HepG2 (cell line): ENCODE results near the gene TOPBP1. TPM values are rescaled to one million over a fixed set of nuclear protein-coding genes. Genes with fewer than 3 reads are reported as not detected.
A peak's percentile ranks its signal among the peaks of the same experiment; 100 is the strongest.

Source experiments
- ATAC-seq: fragments of 200-7000 bp; cut with Tn5 transposase; 3 replicates; pipeline ENCODE4 v1.9.1; 2020; ENCODE audit warnings: mild to moderate bottlenecking, moderate library complexity
- BruUV-seq: library from RNA; stranded (reverse); fragments of 400-500 nt; replicated peaks from 2 replicates; lab custom pipeline; 2021; lab: Mats Ljungman, UMichigan
- CTCF ChIA-PET: fragments of 300-600 bp; formaldehyde crosslinking; extraction: SDS; loops from one replicate; lab custom pipeline; 2021; ENCODE audit warnings: low total read pairs, inconsistent platforms, low intra/inter-chr PET ratio; lab: Yijun Ruan, JAX
- POLR2A ChIA-PET: fragments of 350-600 bp; sonication (Branson Sonifier 250); formaldehyde crosslinking; loops from one replicate; lab custom pipeline; 2020; ENCODE audit warnings: antibody characterized with exemption, inconsistent platforms; lab: Yijun Ruan, JAX
- DNase-seq: peaks from one replicate; pipeline ENCODE4 v3.0.0-alpha.2; 2015; ENCODE audit warnings: low spot score
- FAIRE-seq: peaks from 3 replicates; lab custom pipeline; 2011; peaks lifted over from hg19 to GRCh38; lab: Jason Lieb, UNC
- H2AFZ ChIP-seq: one replicate; pipeline ENCODE4 v1.6.1; 2011; ENCODE audit warnings: low read length, inconsistent platforms
- H3K27ac ChIP-seq: fragments of 300-600 bp; 3 replicates; pipeline ENCODE4 v1.8.0; 2011; ENCODE audit warnings: mixed run types, mild to moderate bottlenecking, mixed read lengths, low read length, inconsistent platforms; ENCODE audit not compliant: insufficient read depth; ENCODE audit errors: extremely low read length
- H3K27me3 ChIP-seq, 2 experiments: fragments of 200-600 bp in 1 of 2; 2 replicates in 1 of 2; 3 replicates in 1 of 2; pipeline versions ENCODE4 v1.6.0 to v1.8.0; 2011; ENCODE audit warnings: low read length in 2 of 2, mild to moderate bottlenecking in 2 of 2, moderate library complexity in 2 of 2, inconsistent platforms in 1 of 2; ENCODE audit not compliant: insufficient read depth in 2 of 2, control insufficient read depth in 1 of 2
- H3K36me3 ChIP-seq, 2 experiments: fragments of 200-600 bp in 1 of 2; replicated peaks in 1 of 2; 2 replicates in 1 of 2; 3 replicates in 1 of 2; pipeline versions ENCODE4 v1.5.1 to v1.8.0; 2011; ENCODE audit warnings: low read length in 2 of 2, inconsistent platforms in 1 of 2; ENCODE audit not compliant: insufficient read depth in 2 of 2, control insufficient read depth in 1 of 2
- H3K4me1 ChIP-seq: 2 replicates; pipeline ENCODE4 v1.5.1; 2012; ENCODE audit warnings: low read length, inconsistent platforms; ENCODE audit not compliant: insufficient read depth
- H3K4me2 ChIP-seq: 2 replicates; pipeline ENCODE4 v1.6.0; 2011; ENCODE audit warnings: low read depth, low read length, inconsistent platforms
- H3K4me3 ChIP-seq, 3 experiments: fragments of 200-600 bp in 1 of 3; sonication (generic), shearing (Covaris generic) in 1 of 3; replicated peaks in 1 of 3; 2 replicates each; pipeline ENCODE4 v1.5.1; 2011 to 2016; ENCODE audit warnings: low read length in 3 of 3, inconsistent platforms in 2 of 3, low read depth in 2 of 3, mild to moderate bottlenecking in 2 of 3, control low read depth in 1 of 3, mixed read lengths in 1 of 3; ENCODE audit not compliant: insufficient read depth in 1 of 3
- H3K79me2 ChIP-seq: one replicate; pipeline ENCODE4 v1.6.1; 2011; ENCODE audit warnings: low read length, inconsistent platforms; ENCODE audit not compliant: insufficient read depth
- H3K9ac ChIP-seq: 2 replicates; pipeline ENCODE4 v1.6.0; 2011; ENCODE audit warnings: mild to moderate bottlenecking, low read depth, low read length, inconsistent platforms; ENCODE audit not compliant: insufficient read depth
- H3K9me3 ChIP-seq: 2 replicates; pipeline ENCODE4 v1.5.1; 2012; ENCODE audit warnings: mild to moderate bottlenecking, low read length
- H4K20me1 ChIP-seq: 2 replicates; pipeline ENCODE4 v1.6.0; 2011; ENCODE audit warnings: inconsistent platforms, mild to moderate bottlenecking, low read length, moderate library complexity; ENCODE audit not compliant: insufficient read depth
- HNF4A ChIP-seq: sonication (generic); formaldehyde crosslinking; IDR thresholded peaks from 2 replicates; pipeline ENCODE4 v1.4.0; 2020; ENCODE audit warnings: missing genetic modification reagents
- THRA ChIP-seq: sonication (generic); formaldehyde crosslinking; IDR thresholded peaks from 2 replicates; pipeline ENCODE4 v1.4.0; 2020; ENCODE audit warnings: missing genetic modification reagents, borderline replicate concordance
- ZFX ChIP-seq: sonication (generic); formaldehyde crosslinking; IDR thresholded peaks from 2 replicates; pipeline ENCODE4 v1.4.0; 2020; ENCODE audit warnings: mild to moderate bottlenecking, low read depth, missing genetic modification reagents, moderate library complexity
- WGBS: methylation state at CpG from one replicate; pipeline ENCODE4 v1.1.6; 2017; ENCODE audit warnings: low lambda C conversion rate; 5-methylcytosine and 5-hydroxymethylcytosine counted together
- in situ Hi-C: cut with HindIII; loops from 2 replicates; pipeline ENCODE4 v1.10.0; 2017; ENCODE audit warnings: low pct_unique_long_range_greater_than_20kb; ENCODE audit not compliant: extremely low pct_ligation_motif_present
- intact Hi-C: fragments of 100-400 bp; cut with micrococcal nuclease; formaldehyde crosslinking; loops from one replicate; pipeline ENCODE4 v1.10.0; 2022; ENCODE audit not compliant: unreplicated experiment
- polyA plus RNA-seq, 8 experiments: library from polyadenylated mRNA; depleted of rRNA in 3 of 8; stranded (reverse) in 7 of 8; unstranded in 1 of 8; fragments of >200 nt; fragmentation: Illumina TruSeq in 4 of 8; extraction: Trizol in 4 of 8; gene quantifications; 2 replicates each; pipeline versions ENCODE4 v1.2.1 to v1.2.3, GENCODE V29; 2011 to 2016; ENCODE audit warnings: low read depth in 4 of 8, missing spikeins in 1 of 8, mixed read lengths in 1 of 8; ENCODE audit not compliant: insufficient read depth in 1 of 8
- total RNA-seq, 5 experiments: library from RNA; depleted of rRNA; stranded (reverse); fragments of >200 nt; fragmentation: Illumina TruSeq; extraction: Trizol; gene quantifications; 2 replicates each; pipeline ENCODE4 v1.2.3, GENCODE V29; 2016; ENCODE audit warnings: low read depth in 1 of 5
- TF ChIP-seq, protein P1 (sequence below): sonication (generic); formaldehyde crosslinking; IDR thresholded peaks from 2 replicates; pipeline ENCODE4 v1.4.0; 2020; ENCODE audit warnings: mild to moderate bottlenecking, missing genetic modification reagents
- TF ChIP-seq, protein P2 (sequence below): IDR thresholded peaks from 2 replicates; pipeline ENCODE4 v1.6.1; 2016; ENCODE audit warnings: low read depth, borderline replicate concordance
- TF ChIP-seq, protein P3 (sequence below): IDR thresholded peaks from 2 replicates; pipeline ENCODE4 v1.6.1; 2016; ENCODE audit warnings: mild to moderate bottlenecking

TOPBP1 gene
- total and polyA plus RNA-seq, 2 of the 13 experiments (the other 11 are each of a cell fraction or from before 2014, with no cell fraction given): 24.3 to 42.9 TPM

GRCh38 chr3:133694288-133695268 is 32.8 kb upstream of the TOPBP1 start:
- TF ChIP-seq THRA (no peak), HNF4A (CRISPR knock-in tag) (peak; percentile 22; the same call in 1 of the 2 replicates), ZFX (CRISPR knock-in tag) (0 out of 2 replicates have a peak, but pooled peaks have one; percentile 14)
- in situ Hi-C loops: no loop called here
- DNase-seq (no peak), FAIRE-seq (no peak), ATAC-seq (peak; percentile 59)
- H3K4me2 ChIP-seq: peak overlapping the region; percentile 34; the same call in 1 of the 2 replicates
- no peaks in the 10 kb centered on the region for H3K79me2 ChIP-seq
- H3K36me3 ChIP-seq: no peaks in the 10 kb centered on the region
- BruUV-seq: no TSS peak
- no peak overlapping the region for H3K9ac ChIP-seq
- ChIA-PET POLR2A (interaction anchor here (1.3 to 3.5 kb wide), 4 partner anchors 10 to 51 kb away, joined by 4 to 11 read pairs (median 6); partner anchors contain the start of gene TF), CTCF (no interaction called here)
- WGBS: 65% methylated on average over 9 of the region's 9 CpGs
- peak overlapping the region in 1 of 3 experiments; percentile 31; a peak in 1 of 6 replicates for H3K4me3 ChIP-seq
- H2AFZ ChIP-seq: no peak overlapping the region
- H3K27ac ChIP-seq: no peak overlapping the region
- no peaks in the 10 kb centered on the region for H3K27me3 ChIP-seq
- intact Hi-C loops: no loop called here
- H3K4me1 ChIP-seq: peaks cover 50% of the 10 kb centered on the region
- no peaks in the 10 kb centered on the region for H4K20me1 ChIP-seq
- no peaks in the 10 kb centered on the region for H3K9me3 ChIP-seq

DNA sequence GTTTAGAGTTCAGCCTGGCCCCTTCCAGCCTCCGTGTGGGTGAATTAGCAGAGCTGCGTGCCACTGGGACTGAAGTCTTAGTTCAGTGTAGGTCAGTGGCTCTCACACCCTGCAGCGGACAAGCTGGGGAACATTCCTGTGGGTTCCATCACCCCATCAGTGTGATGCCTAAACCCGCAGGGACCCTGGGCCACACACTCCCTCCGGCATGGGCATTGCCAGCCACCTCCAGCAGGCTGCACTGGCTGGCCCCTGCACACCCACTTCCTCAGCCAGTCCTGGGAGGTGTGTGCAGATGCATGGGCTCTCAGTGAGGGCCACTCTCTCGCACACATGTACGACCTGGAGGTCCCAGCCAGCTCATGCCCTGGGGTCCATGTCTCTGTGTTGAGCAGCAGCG is 32.1 kb upstream of the TOPBP1 start:
- CTCF ChIA-PET: no interaction called here
- intact Hi-C loops: no loop called here
- no peak overlapping the region for H3K4me3 ChIP-seq
- no peaks in the 10 kb centered on the region for H3K27me3 ChIP-seq
- H3K27ac ChIP-seq: no peak overlapping the region
- no TSS peak for BruUV-seq
- FAIRE-seq (no peak), DNase-seq (no peak), ATAC-seq (peak; percentile 72)
- no peaks in the 10 kb centered on the region for H4K20me1 ChIP-seq
- no peaks in the 10 kb centered on the region for H3K79me2 ChIP-seq
- no peaks in the 10 kb centered on the region for H3K9me3 ChIP-seq
- 33% methylated on average over 5 of the region's 8 CpGs for WGBS
- no peaks in the 10 kb centered on the region for H3K36me3 ChIP-seq
- POLR2A ChIA-PET: interaction anchor here (2.0 to 3.5 kb wide), 2 partner anchors 11 to 52 kb away, joined by 5 to 11 read pairs; partner anchors contain the start of gene TF
- H3K4me1 ChIP-seq: peaks cover 50% of the 10 kb centered on the region
- no peak overlapping the region for H3K4me2 ChIP-seq
- H3K9ac ChIP-seq: no peak overlapping the region
- in situ Hi-C loops: no loop called here
- H2AFZ ChIP-seq: no peak overlapping the region
- TF ChIP-seq, protein P1, sequence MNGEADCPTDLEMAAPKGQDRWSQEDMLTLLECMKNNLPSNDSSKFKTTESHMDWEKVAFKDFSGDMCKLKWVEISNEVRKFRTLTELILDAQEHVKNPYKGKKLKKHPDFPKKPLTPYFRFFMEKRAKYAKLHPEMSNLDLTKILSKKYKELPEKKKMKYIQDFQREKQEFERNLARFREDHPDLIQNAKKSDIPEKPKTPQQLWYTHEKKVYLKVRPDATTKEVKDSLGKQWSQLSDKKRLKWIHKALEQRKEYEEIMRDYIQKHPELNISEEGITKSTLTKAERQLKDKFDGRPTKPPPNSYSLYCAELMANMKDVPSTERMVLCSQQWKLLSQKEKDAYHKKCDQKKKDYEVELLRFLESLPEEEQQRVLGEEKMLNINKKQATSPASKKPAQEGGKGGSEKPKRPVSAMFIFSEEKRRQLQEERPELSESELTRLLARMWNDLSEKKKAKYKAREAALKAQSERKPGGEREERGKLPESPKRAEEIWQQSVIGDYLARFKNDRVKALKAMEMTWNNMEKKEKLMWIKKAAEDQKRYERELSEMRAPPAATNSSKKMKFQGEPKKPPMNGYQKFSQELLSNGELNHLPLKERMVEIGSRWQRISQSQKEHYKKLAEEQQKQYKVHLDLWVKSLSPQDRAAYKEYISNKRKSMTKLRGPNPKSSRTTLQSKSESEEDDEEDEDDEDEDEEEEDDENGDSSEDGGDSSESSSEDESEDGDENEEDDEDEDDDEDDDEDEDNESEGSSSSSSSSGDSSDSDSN (CRISPR knock-in tag): 0 out of 2 replicates have a peak, but pooled peaks have one; percentile 13
- TF ChIP-seq, protein P2, sequence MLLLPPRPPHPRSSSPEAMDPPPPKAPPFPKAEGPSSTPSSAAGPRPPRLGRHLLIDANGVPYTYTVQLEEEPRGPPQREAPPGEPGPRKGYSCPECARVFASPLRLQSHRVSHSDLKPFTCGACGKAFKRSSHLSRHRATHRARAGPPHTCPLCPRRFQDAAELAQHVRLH: no peak
- TF ChIP-seq, protein P3, sequence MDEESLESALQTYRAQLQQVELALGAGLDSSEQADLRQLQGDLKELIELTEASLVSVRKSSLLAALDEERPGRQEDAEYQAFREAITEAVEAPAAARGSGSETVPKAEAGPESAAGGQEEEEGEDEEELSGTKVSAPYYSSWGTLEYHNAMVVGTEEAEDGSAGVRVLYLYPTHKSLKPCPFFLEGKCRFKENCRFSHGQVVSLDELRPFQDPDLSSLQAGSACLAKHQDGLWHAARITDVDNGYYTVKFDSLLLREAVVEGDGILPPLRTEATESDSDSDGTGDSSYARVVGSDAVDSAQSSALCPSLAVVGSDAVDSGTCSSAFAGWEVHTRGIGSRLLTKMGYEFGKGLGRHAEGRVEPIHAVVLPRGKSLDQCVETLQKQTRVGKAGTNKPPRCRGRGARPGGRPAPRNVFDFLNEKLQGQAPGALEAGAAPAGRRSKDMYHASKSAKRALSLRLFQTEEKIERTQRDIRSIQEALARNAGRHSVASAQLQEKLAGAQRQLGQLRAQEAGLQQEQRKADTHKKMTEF (CRISPR knock-in tag): no peak
